Esophagus squamous epithelium (tissue), 4 donors: Measurements from ENCODE around the gene ZNF521.

ENCODE experiments used
- POLR2A ChIP-seq, 4 donors: fragments of 450-650 bp; IDR thresholded peaks; one replicate each; pipeline ENCODE4 v1.6.1; 2017; ENCODE audit warnings: antibody characterized with exemption in 4 of 4, mild to moderate bottlenecking in 4 of 4, moderate library complexity in 3 of 4
- TF ChIP-seq, protein P1 (sequence below), 6 experiments: fragments of 450-650 bp in 4 of 6; fragments of 200-600 bp in 2 of 6; sonication (generic) in 2 of 6; IDR thresholded peaks; one replicate each; pipeline ENCODE4 v1.5.1; 2016 to 2019; ENCODE audit warnings: antibody characterized with exemption in 6 of 6, mild to moderate bottlenecking in 4 of 6, moderate library complexity in 4 of 6

DNA sequence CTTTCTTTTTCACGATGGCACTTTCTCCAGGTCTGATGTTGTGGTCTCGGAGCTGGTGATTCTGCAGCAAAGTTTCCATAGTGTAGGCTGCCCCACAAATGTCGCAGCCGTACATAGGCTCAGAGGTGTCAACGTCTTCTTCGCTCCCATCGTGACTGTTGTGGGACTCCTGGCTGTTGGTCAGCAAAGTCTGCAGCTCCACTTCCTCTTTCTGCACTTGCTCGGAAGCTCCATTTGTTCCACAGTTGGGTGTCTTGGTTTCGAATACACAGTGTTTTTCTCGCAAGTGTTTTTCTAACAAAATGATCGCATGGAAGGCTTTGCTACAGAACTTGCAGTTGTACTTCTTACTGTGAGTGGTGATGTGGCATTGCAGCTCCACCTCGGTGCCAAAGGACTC is 126.8 kb downstream of the ZNF521 start:
- TF ChIP-seq, protein P1, sequence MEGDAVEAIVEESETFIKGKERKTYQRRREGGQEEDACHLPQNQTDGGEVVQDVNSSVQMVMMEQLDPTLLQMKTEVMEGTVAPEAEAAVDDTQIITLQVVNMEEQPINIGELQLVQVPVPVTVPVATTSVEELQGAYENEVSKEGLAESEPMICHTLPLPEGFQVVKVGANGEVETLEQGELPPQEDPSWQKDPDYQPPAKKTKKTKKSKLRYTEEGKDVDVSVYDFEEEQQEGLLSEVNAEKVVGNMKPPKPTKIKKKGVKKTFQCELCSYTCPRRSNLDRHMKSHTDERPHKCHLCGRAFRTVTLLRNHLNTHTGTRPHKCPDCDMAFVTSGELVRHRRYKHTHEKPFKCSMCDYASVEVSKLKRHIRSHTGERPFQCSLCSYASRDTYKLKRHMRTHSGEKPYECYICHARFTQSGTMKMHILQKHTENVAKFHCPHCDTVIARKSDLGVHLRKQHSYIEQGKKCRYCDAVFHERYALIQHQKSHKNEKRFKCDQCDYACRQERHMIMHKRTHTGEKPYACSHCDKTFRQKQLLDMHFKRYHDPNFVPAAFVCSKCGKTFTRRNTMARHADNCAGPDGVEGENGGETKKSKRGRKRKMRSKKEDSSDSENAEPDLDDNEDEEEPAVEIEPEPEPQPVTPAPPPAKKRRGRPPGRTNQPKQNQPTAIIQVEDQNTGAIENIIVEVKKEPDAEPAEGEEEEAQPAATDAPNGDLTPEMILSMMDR (IDR thresholded peaks at IDR 0.05), result no peak
- TF ChIP-seq POLR2A (IDR thresholded peaks at IDR 0.05), result no peak
